ENCODE results near the gene OR2A2. TPM values are rescaled to one million over a fixed set of nuclear protein-coding genes. Genes with fewer than 3 reads are reported as not detected.

Gene OR2A2
- polyA plus RNA-seq, 1 donor (not counting 4 experiments of a cell fraction or from before 2014, with no cell fraction given), result not detected

DNA sequence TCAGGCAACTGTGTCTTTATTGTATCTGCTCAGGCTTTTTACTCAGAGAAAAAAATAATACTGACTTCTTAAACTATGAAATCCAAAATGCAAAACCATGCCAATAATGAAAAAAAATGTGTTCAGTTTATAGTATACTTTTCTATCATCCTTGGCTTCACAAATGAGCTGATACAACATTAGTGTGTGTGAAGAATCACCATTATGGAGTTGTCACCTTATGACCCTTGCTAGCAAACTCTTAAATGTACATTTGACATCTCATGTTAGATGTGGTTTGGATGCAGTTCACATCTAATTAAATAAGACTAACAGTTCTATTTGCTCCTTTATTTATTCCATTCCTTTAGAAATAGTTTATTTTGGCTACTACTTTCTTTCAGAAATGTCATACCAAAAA lies 4.2 kb upstream of the OR2A2 start:
- Histone ChIP-seq H3K4me3 (ENCODE audit: control insufficient read depth in 2 of 3, extremely low read depth in 1 of 3, insufficient read depth in 2 of 3, low read depth in 1 of 3, low read length in 3 of 3) (no peak overlapping the region), H3K9ac (ENCODE audit: control insufficient read depth, extremely low read depth, insufficient read depth, low read length) (no peak overlapping the region), H3K9me1 (ENCODE audit: control insufficient read depth, extremely low read depth, insufficient read depth, low read length) (no peaks in the 10 kb centered on the region), H3K27me3 (ENCODE audit: control insufficient read depth, extremely low read depth, insufficient read depth, low read length) (no peaks in the 10 kb centered on the region), H3K27ac (ENCODE audit: control insufficient read depth, insufficient read depth, low read length) (no peak overlapping the region), H4K20me1 (ENCODE audit: control insufficient read depth, extremely low read depth, insufficient read depth, low read length) (no peaks in the 10 kb centered on the region), H3K4me1 (ENCODE audit: control insufficient read depth, extremely low read depth, insufficient read depth, low read length) (no peaks in the 10 kb centered on the region), H3K36me3 (ENCODE audit: control insufficient read depth in 2 of 2, extremely low read depth in 1 of 2, insufficient read depth in 2 of 2, low read length in 2 of 2) (no peaks in the 10 kb centered on the region), H3K79me2 (ENCODE audit: control insufficient read depth, insufficient read depth, low read length) (no peaks in the 10 kb centered on the region), H2AFZ (ENCODE audit: control insufficient read depth, low read length) (no peak overlapping the region), H3K9me3 (ENCODE audit: control insufficient read depth, low read depth, low read length) (no peaks in the 10 kb centered on the region), H3K4me2 (ENCODE audit: control insufficient read depth, extremely low read depth, insufficient read depth, low read depth, low read length) (no peak overlapping the region)
- FAIRE-seq, result no peak
- DNase-seq (ENCODE audit: low read depth, low spot score), result no peak
- TF ChIP-seq, protein P1, sequence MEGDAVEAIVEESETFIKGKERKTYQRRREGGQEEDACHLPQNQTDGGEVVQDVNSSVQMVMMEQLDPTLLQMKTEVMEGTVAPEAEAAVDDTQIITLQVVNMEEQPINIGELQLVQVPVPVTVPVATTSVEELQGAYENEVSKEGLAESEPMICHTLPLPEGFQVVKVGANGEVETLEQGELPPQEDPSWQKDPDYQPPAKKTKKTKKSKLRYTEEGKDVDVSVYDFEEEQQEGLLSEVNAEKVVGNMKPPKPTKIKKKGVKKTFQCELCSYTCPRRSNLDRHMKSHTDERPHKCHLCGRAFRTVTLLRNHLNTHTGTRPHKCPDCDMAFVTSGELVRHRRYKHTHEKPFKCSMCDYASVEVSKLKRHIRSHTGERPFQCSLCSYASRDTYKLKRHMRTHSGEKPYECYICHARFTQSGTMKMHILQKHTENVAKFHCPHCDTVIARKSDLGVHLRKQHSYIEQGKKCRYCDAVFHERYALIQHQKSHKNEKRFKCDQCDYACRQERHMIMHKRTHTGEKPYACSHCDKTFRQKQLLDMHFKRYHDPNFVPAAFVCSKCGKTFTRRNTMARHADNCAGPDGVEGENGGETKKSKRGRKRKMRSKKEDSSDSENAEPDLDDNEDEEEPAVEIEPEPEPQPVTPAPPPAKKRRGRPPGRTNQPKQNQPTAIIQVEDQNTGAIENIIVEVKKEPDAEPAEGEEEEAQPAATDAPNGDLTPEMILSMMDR (optimal IDR thresholded peaks at IDR 0.05 in 1 of 3, IDR thresholded peaks at IDR 0.05 in 1 of 3, conservative IDR thresholded peaks at IDR 0.05 in 1 of 3; ENCODE audit: extremely low read depth in 1 of 3, insufficient read depth in 2 of 3, low read length in 3 of 3), result no peak
- TF ChIP-seq EZH2 (IDR thresholded peaks at IDR 0.05; ENCODE audit: low read length), result no peak
- dilution Hi-C loops (cut with MboI; ENCODE audit: extremely low pct_ligation_motif_present, low sequenced_read_pairs), result no loop called here

DNA sequence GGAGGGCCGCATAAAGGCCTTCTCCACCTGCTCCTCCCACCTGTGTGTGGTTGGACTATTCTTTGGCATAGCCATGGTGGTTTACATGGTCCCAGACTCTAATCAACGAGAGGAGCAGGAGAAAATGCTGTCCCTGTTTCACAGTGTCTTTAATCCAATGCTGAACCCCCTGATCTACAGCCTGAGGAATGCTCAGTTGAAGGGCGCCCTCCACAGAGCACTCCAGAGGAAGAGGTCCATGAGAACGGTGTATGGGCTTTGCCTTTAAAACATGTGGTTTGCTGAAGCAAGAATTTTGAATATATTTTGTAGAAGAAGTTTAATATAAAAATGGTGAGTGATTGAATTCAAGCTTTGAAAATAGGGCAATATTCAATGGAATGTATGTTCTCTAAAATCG lies 889 bp downstream of the OR2A2 start:
- H3K27me3 ChIP-seq (ENCODE audit: control insufficient read depth, extremely low read depth, insufficient read depth, low read length), result no peaks in the 10 kb centered on the region
- no peaks in the 10 kb centered on the region for H4K20me1 ChIP-seq (ENCODE audit: control insufficient read depth, extremely low read depth, insufficient read depth, low read length)
- H3K4me2 ChIP-seq (ENCODE audit: control insufficient read depth, extremely low read depth, insufficient read depth, low read depth, low read length), result no peak overlapping the region
- H3K4me1 ChIP-seq (ENCODE audit: control insufficient read depth, extremely low read depth, insufficient read depth, low read length), result no peaks in the 10 kb centered on the region
- no peak overlapping the region for H3K4me3 ChIP-seq (ENCODE audit: control insufficient read depth in 2 of 3, extremely low read depth in 1 of 3, insufficient read depth in 2 of 3, low read depth in 1 of 3, low read length in 3 of 3)
- H3K9ac ChIP-seq (ENCODE audit: control insufficient read depth, extremely low read depth, insufficient read depth, low read length), result no peak overlapping the region
- H3K79me2 ChIP-seq (ENCODE audit: control insufficient read depth, insufficient read depth, low read length), result no peaks in the 10 kb centered on the region
- no peaks in the 10 kb centered on the region for H3K36me3 ChIP-seq (ENCODE audit: control insufficient read depth in 2 of 2, extremely low read depth in 1 of 2, insufficient read depth in 2 of 2, low read length in 2 of 2)
- H3K27ac ChIP-seq (ENCODE audit: control insufficient read depth, insufficient read depth, low read length), result no peak overlapping the region
- H3K9me3 ChIP-seq (ENCODE audit: control insufficient read depth, low read depth, low read length), result no peaks in the 10 kb centered on the region
- H2AFZ ChIP-seq (ENCODE audit: control insufficient read depth, low read length), result no peak overlapping the region
- FAIRE-seq, result no peak
- dilution Hi-C loops (cut with MboI; ENCODE audit: extremely low pct_ligation_motif_present, low sequenced_read_pairs), result no loop called here
- TF ChIP-seq EZH2 (IDR thresholded peaks at IDR 0.05; ENCODE audit: low read length), result no peak
- TF ChIP-seq, protein P1 (optimal IDR thresholded peaks at IDR 0.05 in 1 of 3, IDR thresholded peaks at IDR 0.05 in 1 of 3, conservative IDR thresholded peaks at IDR 0.05 in 1 of 3; ENCODE audit: extremely low read depth in 1 of 3, insufficient read depth in 2 of 3, low read length in 3 of 3), result no peak
- no peaks in the 10 kb centered on the region for H3K9me1 ChIP-seq (ENCODE audit: control insufficient read depth, extremely low read depth, insufficient read depth, low read length)
- no peak for DNase-seq (ENCODE audit: low read depth, low spot score)

All from keratinocyte (primary cell).